Peyer's patch (tissue), 4 donors: ENCODE results near the gene DOCK3. TPM values are rescaled to one million over a fixed set of nuclear protein-coding genes. Genes with fewer than 3 reads are reported as not detected.

Source experiments
- DNase-seq, 3 donors: peaks; one replicate each; pipeline ENCODE4 v3.0.0-alpha.2; 2017 to 2019
- H3K27ac ChIP-seq, 4 donors: fragments of 200-600 bp; sonication (generic); one replicate each; pipeline ENCODE4 v1.5.1; 2016 to 2019
- H3K27me3 ChIP-seq, 2 donors: fragments of 200-600 bp; sonication (generic); one replicate each; pipeline ENCODE4 v1.5.1; 2019
- H3K36me3 ChIP-seq, 3 donors: fragments of 200-600 bp; sonication (generic); one replicate each; pipeline ENCODE4 v1.5.1; 2016 to 2019
- H3K4me1 ChIP-seq, 4 donors: fragments of 200-600 bp; sonication (generic); one replicate each; pipeline ENCODE4 v1.5.1; 2016 to 2019
- H3K4me3 ChIP-seq, 4 donors: fragments of 200-600 bp; sonication (generic); 1 replicate in 3 of 4; 2 replicates in 1 of 4; pipeline ENCODE4 v1.5.1; 2016 to 2019; ENCODE audit warnings: mild to moderate bottlenecking in 1 of 4
- H3K9me3 ChIP-seq, 4 donors: fragments of 200-600 bp; sonication (generic); one replicate each; pipeline ENCODE4 v1.5.1; 2016 to 2019; ENCODE audit warnings: mild to moderate bottlenecking in 1 of 4
- POLR2A ChIP-seq, 2 donors: fragments of 450-650 bp; IDR thresholded peaks; one replicate each; pipeline ENCODE4 v1.5.1; 2017; ENCODE audit warnings: antibody characterized with exemption in 2 of 2, mild to moderate bottlenecking in 2 of 2, moderate library complexity in 2 of 2
- total RNA-seq, 4 donors: library from RNA; depleted of rRNA; stranded (reverse); fragments of >200 nt; gene quantifications; one replicate each; pipeline ENCODE4 v1.1.0, GENCODE V29; 2016
- TF ChIP-seq, protein P1 (sequence below), 6 experiments: fragments of 450-650 bp in 4 of 6; fragments of 200-600 bp in 2 of 6; sonication (generic) in 1 of 6; IDR thresholded peaks; one replicate each; pipeline ENCODE4 v1.5.1; 2017 to 2019; ENCODE audit warnings: antibody characterized with exemption in 6 of 6, mild to moderate bottlenecking in 3 of 6, moderate library complexity in 1 of 6

DOCK3 gene
- total RNA-seq, 4 donors from 2014 or later: 0.28 to 0.83 (median 0.40) TPM; not detected in 1

DNA sequence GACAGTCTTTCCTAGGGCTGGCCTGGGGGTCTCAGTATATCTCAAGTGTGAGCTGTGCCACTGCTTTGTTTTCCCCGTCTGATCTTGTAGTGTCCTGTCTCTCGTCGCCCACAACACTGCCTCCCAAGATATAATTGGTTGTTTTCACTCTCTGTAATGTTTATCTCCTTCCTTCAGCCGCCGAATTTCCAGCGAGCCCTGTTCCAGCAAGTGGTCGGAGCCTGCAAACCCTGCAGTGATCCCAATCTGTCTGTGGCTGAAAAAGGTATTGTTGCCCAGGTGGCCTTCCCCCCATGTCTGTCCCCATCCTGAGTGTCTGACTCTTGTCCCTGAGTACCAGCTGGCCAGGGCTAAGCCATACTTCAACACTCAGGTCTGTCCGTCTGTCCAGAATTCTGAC is 700.8 kb downstream of the DOCK3 start:
- H3K4me1 ChIP-seq: no peaks in the 10 kb centered on the region
- TF ChIP-seq, protein P1, sequence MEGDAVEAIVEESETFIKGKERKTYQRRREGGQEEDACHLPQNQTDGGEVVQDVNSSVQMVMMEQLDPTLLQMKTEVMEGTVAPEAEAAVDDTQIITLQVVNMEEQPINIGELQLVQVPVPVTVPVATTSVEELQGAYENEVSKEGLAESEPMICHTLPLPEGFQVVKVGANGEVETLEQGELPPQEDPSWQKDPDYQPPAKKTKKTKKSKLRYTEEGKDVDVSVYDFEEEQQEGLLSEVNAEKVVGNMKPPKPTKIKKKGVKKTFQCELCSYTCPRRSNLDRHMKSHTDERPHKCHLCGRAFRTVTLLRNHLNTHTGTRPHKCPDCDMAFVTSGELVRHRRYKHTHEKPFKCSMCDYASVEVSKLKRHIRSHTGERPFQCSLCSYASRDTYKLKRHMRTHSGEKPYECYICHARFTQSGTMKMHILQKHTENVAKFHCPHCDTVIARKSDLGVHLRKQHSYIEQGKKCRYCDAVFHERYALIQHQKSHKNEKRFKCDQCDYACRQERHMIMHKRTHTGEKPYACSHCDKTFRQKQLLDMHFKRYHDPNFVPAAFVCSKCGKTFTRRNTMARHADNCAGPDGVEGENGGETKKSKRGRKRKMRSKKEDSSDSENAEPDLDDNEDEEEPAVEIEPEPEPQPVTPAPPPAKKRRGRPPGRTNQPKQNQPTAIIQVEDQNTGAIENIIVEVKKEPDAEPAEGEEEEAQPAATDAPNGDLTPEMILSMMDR (IDR thresholded peaks at IDR 0.05): no peak
- no peak for TF ChIP-seq POLR2A (IDR thresholded peaks at IDR 0.05)
- DNase-seq: no peak
- no peaks in the 10 kb centered on the region for H3K27me3 ChIP-seq
- H3K9me3 ChIP-seq: no peaks in the 10 kb centered on the region
- H3K27ac ChIP-seq: no peak overlapping the region
- no peak overlapping the region for H3K4me3 ChIP-seq
- H3K36me3 ChIP-seq: no peaks in the 10 kb centered on the region

DNA sequence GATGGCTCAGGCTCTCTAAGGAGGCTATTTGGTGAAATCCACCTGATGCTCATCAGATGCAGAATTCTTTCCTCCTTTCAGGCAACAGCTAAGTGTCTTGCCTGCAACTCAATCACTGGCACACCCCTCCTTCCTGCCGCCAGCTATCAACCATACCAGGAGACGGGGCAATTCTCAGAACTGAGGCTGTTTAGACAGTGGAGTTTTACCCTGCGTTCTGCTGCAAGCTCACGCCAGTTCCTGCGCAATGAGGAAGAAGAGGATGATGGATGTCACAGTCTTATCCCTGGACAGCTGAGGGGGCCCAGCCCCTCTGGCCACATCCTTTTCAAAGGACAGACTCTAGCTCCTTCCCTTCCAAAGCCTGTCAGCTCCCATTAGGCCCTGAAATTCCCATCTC is 703.3 kb downstream of the DOCK3 start:
- DNase-seq: peak in 2 of 3 donors; percentile 11 to 15
- H3K36me3 ChIP-seq: no peaks in the 10 kb centered on the region
- no peaks in the 10 kb centered on the region for H3K4me1 ChIP-seq
- H3K27me3 ChIP-seq: no peaks in the 10 kb centered on the region
- H3K9me3 ChIP-seq: no peaks in the 10 kb centered on the region
- no peak for TF ChIP-seq POLR2A (IDR thresholded peaks at IDR 0.05)
- TF ChIP-seq, protein P1 (IDR thresholded peaks at IDR 0.05): no peak
- no peak overlapping the region for H3K4me3 ChIP-seq
- no peak overlapping the region for H3K27ac ChIP-seq

DNA sequence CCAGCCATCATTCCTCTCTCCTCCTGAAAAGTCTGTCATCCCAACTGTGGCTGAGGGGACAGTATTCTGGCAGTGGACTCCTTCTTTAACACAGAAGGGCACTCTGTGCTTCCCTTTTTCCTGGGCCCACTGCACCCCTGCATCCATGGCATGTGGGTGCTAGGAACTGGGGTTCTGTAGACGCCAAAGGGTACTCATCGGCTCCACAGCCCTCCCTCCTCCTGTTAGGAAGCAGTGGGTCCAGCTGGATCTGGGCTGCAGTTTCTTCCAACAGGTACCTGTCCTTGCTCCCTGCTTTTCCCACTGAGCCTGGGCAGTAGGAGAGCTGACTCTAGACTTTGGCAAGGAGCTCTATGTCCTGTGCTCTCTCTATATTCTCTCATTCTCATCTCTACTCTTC is 704.0 kb downstream of the DOCK3 start:
- Histone ChIP-seq H3K27me3 (no peaks in the 10 kb centered on the region), H3K9me3 (no peaks in the 10 kb centered on the region), H3K36me3 (no peaks in the 10 kb centered on the region), H3K27ac (no peak overlapping the region), H3K4me3 (no peak overlapping the region), H3K4me1 (peaks cover 0 to 7% (median 1%) of the 10 kb centered on the region in 4 donors)
- TF ChIP-seq POLR2A (IDR thresholded peaks at IDR 0.05): no peak
- TF ChIP-seq, protein P1 (IDR thresholded peaks at IDR 0.05): no peak
- peak in 2 of 3 donors; percentile 6 to 33 for DNase-seq

DNA sequence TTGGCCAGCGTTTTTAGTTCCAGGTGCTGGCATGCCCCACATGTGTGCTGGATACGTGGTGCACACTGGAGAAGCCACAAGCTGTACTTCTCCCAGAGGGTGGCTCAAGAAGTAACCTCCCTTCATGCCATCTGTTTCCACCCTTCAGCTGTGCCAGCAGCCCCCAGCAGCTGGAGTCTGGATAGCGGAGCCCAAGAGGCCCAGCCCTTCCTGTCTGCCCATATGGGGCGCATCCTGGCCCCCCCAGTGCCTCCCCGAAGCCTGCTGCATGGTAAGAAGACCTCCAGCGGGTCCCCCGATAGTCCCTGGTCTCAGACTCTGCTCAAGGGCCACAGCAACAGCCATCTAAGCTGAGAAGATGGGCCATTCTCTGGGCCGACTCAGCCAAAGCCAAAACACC is 704.6 kb downstream of the DOCK3 start:
- TF ChIP-seq, protein P1 (IDR thresholded peaks at IDR 0.05): no peak
- no peaks in the 10 kb centered on the region for H3K36me3 ChIP-seq
- H3K4me3 ChIP-seq: no peak overlapping the region
- H3K9me3 ChIP-seq: no peaks in the 10 kb centered on the region
- H3K27me3 ChIP-seq: no peaks in the 10 kb centered on the region
- no peak for DNase-seq
- no peak overlapping the region for H3K27ac ChIP-seq
- peaks cover 0 to 12% (median 5%) of the 10 kb centered on the region in 4 donors for H3K4me1 ChIP-seq

DNA sequence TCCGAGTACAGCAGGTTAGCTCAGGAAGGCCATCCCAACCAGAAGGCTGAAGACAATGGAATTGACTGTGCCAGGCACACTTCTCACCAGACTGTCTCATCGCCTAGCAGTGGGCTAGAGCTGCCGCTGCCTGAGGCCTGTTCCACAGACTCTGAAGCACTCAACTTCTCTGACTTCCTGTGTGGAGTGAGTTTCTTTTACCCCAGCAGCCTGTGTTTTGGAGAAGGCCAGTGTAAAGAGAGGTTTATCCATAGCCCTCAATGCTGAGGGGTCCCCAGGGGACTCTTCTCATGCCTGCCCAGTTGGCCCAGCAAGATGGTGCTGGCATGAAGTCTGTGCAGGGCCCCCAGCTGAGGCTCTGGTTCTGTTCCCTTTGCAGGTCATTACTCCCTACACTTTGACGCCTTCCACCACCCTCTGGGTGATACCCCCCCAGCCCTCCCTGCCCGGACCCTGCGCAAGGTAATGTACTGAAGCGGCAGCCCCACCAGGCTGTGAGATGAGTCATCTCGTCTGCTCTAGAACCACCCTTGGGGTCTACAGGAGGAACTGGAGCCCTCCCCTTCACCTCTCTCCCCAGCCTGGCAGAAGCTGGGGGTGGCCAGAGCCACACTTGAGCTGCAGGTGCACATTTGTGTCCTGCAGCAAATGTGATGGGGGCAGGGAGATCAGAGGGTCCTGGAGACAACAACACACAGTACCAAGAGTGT is 705.2 kb downstream of the DOCK3 start:
- no peaks in the 10 kb centered on the region for H3K27me3 ChIP-seq
- no peaks in the 10 kb centered on the region for H3K9me3 ChIP-seq
- TF ChIP-seq, protein P1 (IDR thresholded peaks at IDR 0.05): no peak
- TF ChIP-seq POLR2A (IDR thresholded peaks at IDR 0.05): no peak
- H3K4me3 ChIP-seq: no peak overlapping the region
- peaks cover 0 to 12% (median 6%) of the 10 kb centered on the region in 4 donors for H3K4me1 ChIP-seq
- DNase-seq: peak in 2 of 3 donors; percentile 16 to 19
- no peaks in the 10 kb centered on the region for H3K36me3 ChIP-seq
- H3K27ac ChIP-seq: no peak overlapping the region
